ENCODE measurements around the gene TRIM47. TPM values are rescaled to one million over a fixed set of nuclear protein-coding genes. Genes with fewer than 3 reads are reported as not detected.

The TRIM47 gene
- total and polyA plus RNA-seq, 2 experiments from 2014 or later = 13.0 to 36.9 TPM

DNA sequence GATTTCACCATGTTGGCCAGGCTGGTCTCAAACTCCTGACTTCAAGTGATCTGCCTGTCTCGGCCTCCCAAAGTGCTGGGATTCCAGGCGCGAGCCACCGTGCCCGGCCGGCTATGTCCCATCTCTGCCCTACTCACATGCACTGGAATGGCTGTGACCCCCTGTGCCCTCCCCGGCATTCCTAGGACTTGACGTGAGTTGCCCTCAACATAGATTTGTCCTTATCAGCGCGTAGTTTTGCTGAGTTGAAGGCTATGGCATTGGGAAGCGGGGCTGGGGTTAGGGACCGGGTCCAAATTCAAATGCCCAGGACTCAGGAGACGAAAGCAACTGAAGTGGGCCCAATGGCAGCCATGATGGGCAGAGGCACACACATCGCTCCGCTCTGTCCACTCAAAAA, 40.0 kb downstream of the TRIM47 start:
- H3K4me1 ChIP-seq (ENCODE audit: insufficient read depth) = no peaks in the 10 kb centered on the region
- no peaks in the 10 kb centered on the region for H3K36me3 ChIP-seq (replicated peaks; ENCODE audit: insufficient read depth, low read depth)
- no peak overlapping the region for H3K27ac ChIP-seq
- no peak for DNase-seq (ENCODE audit: low spot score)
- H3K9me3 ChIP-seq (ENCODE audit: low read depth) = no peaks in the 10 kb centered on the region
- TF ChIP-seq EZH2 (IDR thresholded peaks at IDR 0.05; ENCODE audit: borderline replicate concordance) (no peak), EZH2phosphoT487 (IDR thresholded peaks at IDR 0.05; ENCODE audit: low read depth, severe bottlenecking, unreplicated experiment) (no peak)
- TF ChIP-seq, protein P1, sequence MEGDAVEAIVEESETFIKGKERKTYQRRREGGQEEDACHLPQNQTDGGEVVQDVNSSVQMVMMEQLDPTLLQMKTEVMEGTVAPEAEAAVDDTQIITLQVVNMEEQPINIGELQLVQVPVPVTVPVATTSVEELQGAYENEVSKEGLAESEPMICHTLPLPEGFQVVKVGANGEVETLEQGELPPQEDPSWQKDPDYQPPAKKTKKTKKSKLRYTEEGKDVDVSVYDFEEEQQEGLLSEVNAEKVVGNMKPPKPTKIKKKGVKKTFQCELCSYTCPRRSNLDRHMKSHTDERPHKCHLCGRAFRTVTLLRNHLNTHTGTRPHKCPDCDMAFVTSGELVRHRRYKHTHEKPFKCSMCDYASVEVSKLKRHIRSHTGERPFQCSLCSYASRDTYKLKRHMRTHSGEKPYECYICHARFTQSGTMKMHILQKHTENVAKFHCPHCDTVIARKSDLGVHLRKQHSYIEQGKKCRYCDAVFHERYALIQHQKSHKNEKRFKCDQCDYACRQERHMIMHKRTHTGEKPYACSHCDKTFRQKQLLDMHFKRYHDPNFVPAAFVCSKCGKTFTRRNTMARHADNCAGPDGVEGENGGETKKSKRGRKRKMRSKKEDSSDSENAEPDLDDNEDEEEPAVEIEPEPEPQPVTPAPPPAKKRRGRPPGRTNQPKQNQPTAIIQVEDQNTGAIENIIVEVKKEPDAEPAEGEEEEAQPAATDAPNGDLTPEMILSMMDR (IDR thresholded peaks at IDR 0.05; ENCODE audit: poor library complexity) = no peak
- WGBS (ENCODE audit: low lambda C conversion rate, missing lambda C conversion rate) = 93% methylated on average over 15 of the region's 15 CpGs
- H3K27me3 ChIP-seq = no peaks in the 10 kb centered on the region
- no peaks in the 10 kb centered on the region for H3K79me2 ChIP-seq
- no peak overlapping the region for H3K4me2 ChIP-seq
- no peak overlapping the region for H3K4me3 ChIP-seq
- no peaks in the 10 kb centered on the region for H3K9me2 ChIP-seq (replicated peaks; ENCODE audit: insufficient read depth)
- no peaks in the 10 kb centered on the region for H4K20me1 ChIP-seq (ENCODE audit: insufficient read depth, poor library complexity, severe bottlenecking)
- H2AFZ ChIP-seq = no peak overlapping the region

DNA sequence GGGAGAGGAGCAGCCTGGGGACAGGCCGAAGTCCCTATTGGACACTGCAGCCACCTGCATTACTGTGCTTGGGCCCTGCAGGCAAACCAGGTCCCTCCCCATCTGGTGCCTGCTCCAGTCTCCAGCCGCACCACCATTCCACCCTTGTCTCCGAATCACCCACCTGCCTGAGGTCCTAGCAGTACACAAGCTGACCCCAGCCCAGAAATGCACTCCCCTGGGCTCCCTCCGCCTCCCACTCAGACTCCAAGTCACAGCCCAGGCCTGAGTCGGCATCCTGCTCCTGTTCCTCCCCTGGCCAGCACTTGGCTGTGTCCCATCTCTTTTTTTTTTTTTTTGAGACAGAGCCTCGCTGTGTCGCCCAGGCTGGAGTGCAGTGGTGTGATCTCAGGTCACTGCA, 40.5 kb downstream of the TRIM47 start:
- Histone ChIP-seq H3K27me3 (no peaks in the 10 kb centered on the region), H2AFZ (no peak overlapping the region), H3K4me2 (no peak overlapping the region), H4K20me1 (ENCODE audit: insufficient read depth, poor library complexity, severe bottlenecking) (no peaks in the 10 kb centered on the region), H3K9me3 (ENCODE audit: low read depth) (no peaks in the 10 kb centered on the region), H3K36me3 (replicated peaks; ENCODE audit: insufficient read depth, low read depth) (no peaks in the 10 kb centered on the region), H3K27ac (no peak overlapping the region), H3K9me2 (replicated peaks; ENCODE audit: insufficient read depth) (no peaks in the 10 kb centered on the region), H3K4me3 (no peak overlapping the region), H3K4me1 (ENCODE audit: insufficient read depth) (no peaks in the 10 kb centered on the region), H3K79me2 (no peaks in the 10 kb centered on the region)
- DNase-seq (ENCODE audit: low spot score) = no peak
- TF ChIP-seq EZH2 (IDR thresholded peaks at IDR 0.05; ENCODE audit: borderline replicate concordance) = no peak
- no peak for TF ChIP-seq EZH2phosphoT487 (IDR thresholded peaks at IDR 0.05; ENCODE audit: low read depth, severe bottlenecking, unreplicated experiment)
- 90% methylated on average over 6 of the region's 7 CpGs for WGBS (ENCODE audit: low lambda C conversion rate, missing lambda C conversion rate)

DNA sequence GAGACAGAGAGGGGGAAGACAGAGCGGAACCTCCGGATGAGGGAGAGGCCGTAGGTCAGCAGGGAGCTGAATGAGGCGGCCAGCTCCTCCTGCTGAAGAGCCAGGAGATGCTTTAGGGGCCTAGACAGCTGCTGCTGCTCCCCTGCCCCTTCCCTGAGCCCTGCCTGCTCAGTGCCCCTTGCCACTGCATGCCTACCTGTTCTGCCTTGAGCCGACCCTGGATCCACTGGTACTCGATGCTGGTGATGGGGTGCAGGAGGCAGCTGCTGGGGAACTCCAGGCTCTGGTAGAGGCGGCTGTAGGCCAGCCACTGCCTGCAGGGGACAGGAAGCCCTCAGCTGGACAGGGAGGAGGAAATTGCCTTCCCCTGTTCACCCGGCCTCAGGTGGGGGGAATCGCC, 41.8 kb downstream of the TRIM47 start:
- no peak overlapping the region for H2AFZ ChIP-seq
- TF ChIP-seq EZH2phosphoT487 (IDR thresholded peaks at IDR 0.05; ENCODE audit: low read depth, severe bottlenecking, unreplicated experiment) (no peak), EZH2 (IDR thresholded peaks at IDR 0.05; ENCODE audit: borderline replicate concordance) (no peak)
- TF ChIP-seq, protein P1 (IDR thresholded peaks at IDR 0.05; ENCODE audit: poor library complexity) = no peak
- no peaks in the 10 kb centered on the region for H3K4me1 ChIP-seq (ENCODE audit: insufficient read depth)
- H3K27ac ChIP-seq = no peak overlapping the region
- H3K9me3 ChIP-seq (ENCODE audit: low read depth) = no peaks in the 10 kb centered on the region
- H3K4me2 ChIP-seq = no peak overlapping the region
- H4K20me1 ChIP-seq (ENCODE audit: insufficient read depth, poor library complexity, severe bottlenecking) = no peaks in the 10 kb centered on the region
- H3K79me2 ChIP-seq = no peaks in the 10 kb centered on the region
- H3K4me3 ChIP-seq = no peak overlapping the region
- no peaks in the 10 kb centered on the region for H3K27me3 ChIP-seq
- H3K9me2 ChIP-seq (replicated peaks; ENCODE audit: insufficient read depth) = no peaks in the 10 kb centered on the region
- H3K36me3 ChIP-seq (replicated peaks; ENCODE audit: insufficient read depth, low read depth) = no peaks in the 10 kb centered on the region
- WGBS (ENCODE audit: low lambda C conversion rate, missing lambda C conversion rate) = 92% methylated on average over 8 of the region's 9 CpGs
- no peak for DNase-seq (ENCODE audit: low spot score)

DNA sequence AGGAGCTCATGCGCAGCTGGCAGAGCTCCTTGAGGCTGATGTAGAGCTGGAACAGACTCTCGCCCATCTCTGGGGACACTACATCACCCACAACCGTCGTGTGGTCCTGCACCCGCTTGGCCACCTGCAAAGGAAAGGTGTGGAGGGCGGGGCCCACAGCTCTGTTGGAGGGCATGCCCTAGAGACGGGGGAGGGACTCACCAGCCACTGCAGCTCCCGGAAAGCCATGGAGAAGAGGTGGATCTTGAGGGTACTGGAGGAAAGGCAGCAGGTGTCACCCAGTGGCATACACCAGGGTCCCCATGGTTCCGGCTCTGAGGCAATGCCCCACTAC, 42.8 kb downstream of the TRIM47 start:
- no peak for DNase-seq (ENCODE audit: low spot score)
- H2AFZ ChIP-seq = no peak overlapping the region

More for the DNA sequence above, 42.8 kb downstream of the TRIM47 start:
- Histone ChIP-seq H3K36me3 (replicated peaks; ENCODE audit: insufficient read depth, low read depth) (no peaks in the 10 kb centered on the region), H3K9me2 (replicated peaks; ENCODE audit: insufficient read depth) (no peaks in the 10 kb centered on the region), H3K27me3 (no peaks in the 10 kb centered on the region), H3K9me3 (ENCODE audit: low read depth) (no peaks in the 10 kb centered on the region), H3K27ac (no peak overlapping the region), H3K4me3 (no peak overlapping the region), H3K4me2 (no peak overlapping the region), H4K20me1 (ENCODE audit: insufficient read depth, poor library complexity, severe bottlenecking) (no peaks in the 10 kb centered on the region), H3K4me1 (ENCODE audit: insufficient read depth) (no peaks in the 10 kb centered on the region), H3K79me2 (no peaks in the 10 kb centered on the region)
- no peak for TF ChIP-seq EZH2 (IDR thresholded peaks at IDR 0.05; ENCODE audit: borderline replicate concordance)
- WGBS (ENCODE audit: low lambda C conversion rate, missing lambda C conversion rate) = 89% methylated on average over 9 of the region's 9 CpGs

Measured in hepatocyte (in vitro differentiated cells).